HUDEP-2 (cell line): ENCODE data around the gene HELZ.
A peak's percentile ranks its signal among the peaks of the same experiment; 100 is the strongest.

Experiments used
- DNase-seq, 76 experiments: peaks; one replicate each; lab custom pipeline; 2025; ENCODE audit not compliant: unreplicated experiment in 76 of 76; lab: John Stamatoyannopoulos, UW

The HELZ gene

DNA sequence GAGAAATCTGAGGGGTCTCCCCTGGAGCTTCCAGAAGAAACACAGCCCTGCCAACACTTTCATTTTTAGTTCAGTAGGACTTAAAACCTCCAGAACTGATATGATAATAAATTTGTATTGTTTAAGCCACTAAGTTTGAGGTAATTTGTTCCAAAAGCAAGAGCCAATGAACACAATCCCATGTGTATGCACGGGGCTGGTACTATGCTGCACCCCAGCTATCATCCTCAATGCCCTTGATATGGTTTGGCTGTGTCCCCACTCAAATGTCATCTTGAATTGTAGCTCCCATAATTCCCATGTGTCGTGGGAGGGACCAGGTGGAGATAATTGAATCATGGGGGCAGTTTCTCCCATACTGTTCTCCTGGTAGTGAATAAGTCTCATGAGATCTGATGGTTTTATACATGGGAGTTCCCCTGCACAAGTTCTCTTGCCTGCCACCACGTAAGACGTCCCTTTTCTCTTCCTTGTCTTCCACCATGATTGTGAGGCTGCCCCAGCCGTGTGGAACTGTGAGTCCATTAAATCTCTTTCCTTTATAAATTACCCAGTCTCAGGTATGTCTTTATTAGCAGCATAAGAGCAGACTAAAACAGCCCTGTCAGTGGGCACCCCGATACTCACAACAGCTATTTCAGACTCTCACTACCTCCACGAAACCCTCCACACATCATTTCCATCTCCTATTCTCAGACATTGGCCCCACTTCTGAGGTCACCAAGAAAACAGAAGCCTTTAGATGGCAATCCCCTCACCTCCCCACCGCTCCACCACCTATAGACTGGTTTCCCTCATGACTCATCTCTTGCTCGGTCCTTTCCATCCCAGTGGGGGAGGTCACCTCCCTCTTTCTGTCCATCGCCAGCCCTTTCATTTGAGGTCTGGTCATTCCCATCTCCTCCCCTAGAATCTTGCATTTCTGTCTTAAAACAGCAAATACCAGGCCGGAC, 209.6 kb downstream of the HELZ start:
- DNase-seq: no peak

DNA sequence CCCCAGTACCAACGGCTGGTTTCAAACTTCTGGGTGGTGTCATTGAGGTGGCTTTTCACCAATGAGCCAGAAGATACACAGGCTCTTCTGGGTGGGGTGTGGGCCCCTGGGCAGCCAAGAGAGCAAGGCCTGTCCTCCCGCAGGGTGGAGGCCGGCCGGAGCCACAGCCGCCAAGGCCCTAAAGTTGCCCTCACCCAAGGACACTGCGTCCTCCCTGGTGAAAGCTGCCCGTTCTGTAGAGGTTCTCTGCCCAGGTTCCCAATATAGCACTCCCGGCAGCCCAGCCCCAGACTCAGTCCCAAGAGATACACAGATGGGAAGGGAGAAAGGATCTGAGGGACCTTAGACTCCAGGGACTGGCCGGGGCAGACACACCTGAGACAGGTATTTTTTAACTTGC, 211.4 kb downstream of the HELZ start:
- no peak for DNase-seq

DNA sequence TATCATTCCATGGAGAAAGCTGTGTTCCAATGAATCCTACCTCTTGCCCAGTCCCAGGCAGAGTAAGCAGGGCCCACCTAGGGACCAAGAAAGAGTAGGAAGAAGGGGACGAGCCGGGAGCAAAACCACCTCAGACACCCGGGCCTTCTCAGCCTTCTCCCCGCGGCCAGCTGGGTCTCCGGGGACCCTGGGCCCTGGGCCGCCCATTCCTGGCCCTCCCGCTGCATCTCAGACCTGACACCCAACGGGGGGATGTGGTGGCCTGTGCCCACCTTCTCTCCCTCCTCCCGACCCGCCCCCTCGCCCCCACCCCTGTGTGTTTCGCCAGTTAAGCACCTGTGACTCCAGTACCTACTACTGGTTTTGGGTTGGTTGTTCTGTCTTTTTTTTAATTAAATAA, 212.0 kb downstream of the HELZ start:
- no peak for DNase-seq

DNA sequence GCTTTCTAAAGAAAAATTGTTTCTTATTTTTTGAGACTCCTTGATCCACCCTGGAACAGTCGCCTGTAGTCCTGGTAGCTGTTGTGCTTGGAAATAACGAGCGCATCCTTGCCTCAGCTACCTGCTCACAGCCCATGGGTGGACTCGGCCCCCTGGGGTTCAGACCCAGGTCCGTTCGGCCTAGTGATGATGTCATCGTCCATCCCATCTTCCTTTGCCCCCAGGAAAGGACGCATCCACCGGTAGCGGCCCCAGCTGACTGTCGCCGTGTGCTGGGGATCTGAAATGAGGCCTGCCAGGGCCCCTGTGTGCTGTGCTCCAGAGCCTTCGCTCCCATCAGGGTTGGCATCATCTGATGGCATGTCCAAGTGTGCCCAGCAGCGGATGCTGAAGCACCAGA, 212.6 kb downstream of the HELZ start:
- DNase-seq: no peak

DNA sequence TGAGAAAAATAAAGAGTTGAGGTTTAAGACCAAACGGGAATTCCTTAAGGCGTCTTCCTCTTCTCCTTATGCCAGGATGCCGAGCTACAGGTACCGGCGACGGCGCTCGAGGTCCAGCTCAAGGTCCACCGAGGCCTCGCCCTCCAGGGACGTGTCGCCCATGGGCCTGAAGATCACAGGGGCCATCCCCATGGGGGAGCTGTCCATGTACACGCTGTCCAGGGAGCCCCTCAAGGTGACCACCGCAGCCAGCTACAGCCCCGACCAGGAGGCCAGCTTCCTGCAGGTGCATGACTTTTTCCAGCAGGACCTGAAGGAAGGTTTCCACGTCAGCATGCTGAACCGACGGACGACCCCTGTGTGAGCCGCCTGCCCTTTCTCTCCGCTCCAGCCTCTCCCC, 214.4 kb downstream of the HELZ start:
- DNase-seq: no peak

DNA sequence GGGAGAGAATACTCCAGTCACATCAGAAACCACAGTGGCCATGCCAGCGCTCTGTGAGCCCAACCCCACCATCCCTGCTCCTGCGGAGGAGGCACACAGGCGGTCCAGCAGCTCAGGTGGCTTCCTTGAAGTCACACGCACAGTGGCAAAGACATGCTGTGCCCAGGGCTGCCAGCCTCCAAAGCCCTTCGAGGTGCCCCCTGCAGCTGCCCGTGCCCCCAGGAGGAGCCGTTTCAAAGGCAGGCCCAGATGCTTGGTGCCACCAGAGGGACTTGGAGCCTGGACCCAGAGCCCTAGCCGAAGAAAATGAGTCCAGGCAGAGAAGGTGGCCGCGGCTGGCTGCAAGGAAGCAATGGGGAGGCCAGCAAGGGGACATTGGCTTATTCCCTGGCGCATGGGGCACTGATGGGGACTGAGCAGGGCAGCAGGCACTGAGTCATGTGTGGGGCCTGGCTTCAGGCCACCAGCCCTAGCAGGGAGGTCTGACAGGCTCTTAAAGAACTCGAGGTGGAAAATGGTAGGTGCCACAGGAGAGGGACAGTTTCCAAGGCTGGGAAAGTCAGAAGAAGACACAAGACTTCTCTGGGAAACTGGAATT, 217.9 kb downstream of the HELZ start:
- peak in 1 of 76 experiments; percentile 17 for DNase-seq

DNA sequence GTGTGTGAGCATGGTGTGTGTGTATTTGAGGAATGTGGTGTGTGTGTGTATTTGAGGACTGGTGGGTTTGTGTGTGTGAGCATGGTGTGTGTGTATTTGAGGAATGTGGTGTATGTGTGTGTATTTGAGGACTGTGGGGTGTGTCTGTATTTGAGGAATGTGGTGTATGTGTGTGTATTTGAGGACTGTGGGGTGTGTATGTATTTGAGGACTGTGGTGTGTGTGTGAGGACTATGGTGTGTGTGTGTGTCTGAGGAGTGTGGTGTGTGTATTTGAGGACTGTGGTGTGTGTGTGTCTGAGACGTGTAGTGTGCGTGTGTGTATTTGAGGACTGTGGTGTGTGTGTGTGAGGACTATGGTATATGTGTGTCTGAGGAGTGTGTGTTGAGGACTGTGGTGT, 218.7 kb downstream of the HELZ start:
- no peak for DNase-seq

DNA sequence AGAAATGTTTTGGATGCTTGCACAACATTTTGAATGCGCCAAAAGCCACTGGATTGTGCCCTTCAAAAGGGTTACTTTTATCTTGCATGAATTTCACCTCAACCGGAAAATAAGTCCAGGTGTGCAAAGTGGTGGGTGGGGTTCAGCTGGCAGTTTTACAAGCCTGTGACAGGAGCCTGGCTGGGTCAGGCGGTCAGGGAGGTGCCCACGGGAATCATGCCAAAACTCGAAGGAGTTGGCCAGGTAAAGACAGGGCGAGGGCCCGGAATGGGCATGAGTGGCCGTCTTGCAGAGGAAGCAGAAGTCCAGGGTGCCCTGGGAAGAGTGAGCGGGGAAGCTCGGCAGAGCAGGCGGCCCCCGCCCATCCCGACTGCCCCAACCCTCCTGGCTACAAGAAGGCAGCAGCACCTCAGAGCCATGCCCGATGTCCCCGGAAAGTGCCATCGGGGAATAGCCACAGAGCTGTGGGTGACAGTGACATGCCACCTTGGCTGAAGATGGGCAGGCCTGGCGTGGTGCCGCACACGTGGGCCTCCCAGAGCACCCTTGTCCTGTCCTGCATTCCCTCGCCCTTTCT, 219.7 kb downstream of the HELZ start:
- DNase-seq: no peak

DNA sequence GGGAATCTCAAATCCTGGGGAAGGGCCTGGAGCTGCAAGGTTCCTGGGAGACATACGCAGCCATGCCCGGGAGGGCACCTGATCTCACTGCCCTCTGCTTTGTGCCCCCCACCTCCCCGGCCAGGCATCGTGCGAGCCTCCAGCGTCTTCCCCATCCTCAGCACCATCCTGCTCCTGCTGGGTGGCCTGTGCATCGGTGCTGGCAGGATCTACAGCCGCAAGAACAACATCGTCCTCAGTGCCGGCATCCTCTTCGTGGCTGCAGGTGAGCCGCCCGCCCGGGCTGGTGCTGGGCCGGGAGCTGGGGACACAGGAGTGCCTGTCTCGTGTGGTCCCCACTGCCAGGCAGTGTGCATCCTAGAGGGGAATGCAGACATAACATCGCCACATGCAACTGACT, 220.3 kb downstream of the HELZ start:
- DNase-seq: no peak

DNA sequence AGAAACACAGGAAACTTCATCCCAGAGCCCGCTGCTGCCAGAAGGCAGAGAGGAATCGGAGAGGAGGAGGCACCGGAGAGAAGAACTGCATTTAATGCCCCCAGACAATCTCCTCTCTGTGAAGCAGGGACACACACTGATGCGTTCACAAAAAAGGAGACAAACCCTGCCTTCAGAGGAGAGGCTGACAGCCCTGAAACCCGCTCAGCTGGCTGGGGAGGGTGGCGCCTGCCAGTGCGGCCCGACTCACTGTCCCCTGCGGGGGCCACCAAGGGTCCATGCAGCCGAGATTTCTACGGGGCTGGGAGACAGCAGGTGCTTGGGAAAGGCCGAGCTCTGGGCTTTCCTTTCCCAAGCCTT, 222.6 kb downstream of the HELZ start:
- no peak for DNase-seq

DNA sequence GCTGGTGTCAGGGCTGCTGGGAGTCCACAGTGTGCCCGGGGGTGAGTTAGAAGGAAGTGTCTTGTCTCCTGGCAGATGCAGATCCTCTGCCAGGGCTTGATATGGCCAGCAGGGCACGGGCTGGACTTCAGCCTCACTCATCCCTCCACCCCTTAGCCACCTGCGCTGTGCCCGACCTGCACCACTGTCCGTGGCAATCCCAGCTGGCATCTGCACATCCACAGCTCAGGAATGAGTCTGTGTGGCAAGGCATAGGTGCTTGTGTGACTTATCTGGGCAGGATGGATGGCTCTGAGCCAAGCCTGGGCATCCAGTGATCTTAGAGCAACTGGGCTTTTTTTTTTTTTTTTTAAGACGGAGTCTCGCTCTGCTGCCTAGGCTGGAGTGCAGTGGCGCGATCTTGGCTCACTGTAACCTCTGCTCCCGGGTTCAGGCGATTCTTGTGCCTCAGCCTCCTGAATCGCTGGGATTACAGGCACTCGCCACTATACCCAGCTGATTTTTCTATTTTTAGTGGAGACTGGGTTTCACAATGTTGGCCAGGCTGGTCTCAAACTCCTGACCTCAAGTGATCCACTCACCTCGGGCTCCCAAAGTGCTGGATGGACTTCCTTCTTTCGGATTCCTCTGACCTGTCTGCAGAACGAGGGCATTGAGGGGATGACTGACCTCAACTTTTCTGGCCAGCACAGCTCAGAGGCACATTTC, 223.1 kb downstream of the HELZ start:
- no peak for DNase-seq

DNA sequence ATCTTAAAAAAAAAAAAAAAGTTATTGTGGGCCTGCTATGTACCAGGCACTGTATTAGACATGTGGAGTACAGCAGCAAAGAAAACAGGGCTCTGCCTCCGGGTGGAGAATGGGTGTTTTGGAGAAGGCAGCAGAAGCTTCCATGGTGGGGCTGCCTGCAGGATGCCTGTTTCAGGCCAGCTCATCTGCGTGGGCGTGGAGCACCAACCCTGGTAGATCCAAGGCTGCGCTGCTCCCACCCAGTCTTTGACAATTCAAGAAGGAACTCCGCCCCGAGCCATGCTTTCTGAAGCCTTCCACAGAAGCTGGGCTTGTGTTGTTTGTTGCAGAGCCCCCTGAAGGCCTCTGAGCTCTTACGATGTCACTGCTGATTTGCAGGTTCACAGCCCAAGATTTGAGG, 223.8 kb downstream of the HELZ start:
- DNase-seq: peak in 2 of 76 experiments; percentile 2 to 3
